ENCODE data around the gene PUS3.
A peak's percentile ranks its signal among the peaks of the same experiment; 100 is the strongest.

The PUS3 gene

GRCh38 chr11:125940145-125940544 lies 37.1 kb upstream of the PUS3 start:
- no peak for DNase-seq

GRCh38 chr11:125939081-125939521 lies 36.1 kb upstream of the PUS3 start:
- no peak for DNase-seq

- no peak for DNase-seq
Measured at GRCh38 chr11:125938418-125938817, 35.4 kb upstream of the PUS3 start.

- no peak for DNase-seq
Measured at GRCh38 chr11:125935618-125936199, 32.7 kb upstream of the PUS3 start.

GRCh38 chr11:125935056-125935455 lies 32.0 kb upstream of the PUS3 start:
- no peak for DNase-seq

GRCh38 chr11:125934473-125934872 lies 31.5 kb upstream of the PUS3 start:
- DNase-seq: no peak

- DNase-seq: peak; percentile 57
Measured at GRCh38 chr11:125933030-125933813, 30.2 kb upstream of the PUS3 start.

- no peak for DNase-seq
Measured at GRCh38 chr11:125932301-125932700, 29.3 kb upstream of the PUS3 start.

- no peak for DNase-seq
Measured at GRCh38 chr11:125931668-125932067, 28.7 kb upstream of the PUS3 start.

- no peak for DNase-seq
Measured at GRCh38 chr11:125931116-125931515, 28.1 kb upstream of the PUS3 start.

GRCh38 chr11:125930076-125930450 lies 27.1 kb upstream of the PUS3 start:
- DNase-seq: no peak

GRCh38 chr11:125929445-125930075 lies 26.6 kb upstream of the PUS3 start:
- DNase-seq: no peak

- DNase-seq: no peak
Measured at GRCh38 chr11:125926682-125927081, 23.7 kb upstream of the PUS3 start.

GRCh38 chr11:125925804-125926203 lies 22.8 kb upstream of the PUS3 start:
- DNase-seq: no peak

- DNase-seq: no peak
Measured at GRCh38 chr11:125925247-125925740, 22.3 kb upstream of the PUS3 start.

- no peak for DNase-seq
Measured at GRCh38 chr11:125924384-125925007, 21.5 kb upstream of the PUS3 start.

- DNase-seq: no peak
Measured at GRCh38 chr11:125923633-125924032, 20.6 kb upstream of the PUS3 start.

- peak; percentile 92 for DNase-seq
Measured at GRCh38 chr11:125923012-125923579, 20.1 kb upstream of the PUS3 start.

- DNase-seq: no peak
Measured at GRCh38 chr11:125922156-125922555, 19.1 kb upstream of the PUS3 start.

GRCh38 chr11:125921042-125921441 lies 18.0 kb upstream of the PUS3 start:
- DNase-seq: no peak

GRCh38 chr11:125918140-125918840 lies 15.3 kb upstream of the PUS3 start:
- DNase-seq: no peak

GRCh38 chr11:125916683-125917347 lies 13.8 kb upstream of the PUS3 start:
- DNase-seq: no peak

All from OCI-M1 (cell line).